Activated CD8-positive, alpha-beta memory T cell treated with anti-CD3 and anti-CD28 coated beads for 48 hours (primary cell): ENCODE results near the gene CARS2.
"Not testable (repeated sequence)": the region's sequence is repeated elsewhere in the genome, so short reads cannot be mapped to it uniquely, and the experiment has no call there.

Source experiments
- DNase-seq, 3 experiments: peaks; one replicate each; pipeline ENCODE4 v3.0.0-alpha.2; 2020; ENCODE audit warnings: low read depth in 2 of 3, low spot score in 2 of 3

The CARS2 gene

GRCh38 chr13:110638814-110639806, 66.8 kb downstream of the CARS2 start:
- DNase-seq, result no peak

- no peak for DNase-seq
These were observed 67.7 kb downstream of the CARS2 start for GRCh38 chr13:110638257-110638656.

GRCh38 chr13:110637747-110638146, 68.2 kb downstream of the CARS2 start:
- no peak for DNase-seq

GRCh38 chr13:110637275-110637674, 68.6 kb downstream of the CARS2 start:
- DNase-seq, result no peak

DNA sequence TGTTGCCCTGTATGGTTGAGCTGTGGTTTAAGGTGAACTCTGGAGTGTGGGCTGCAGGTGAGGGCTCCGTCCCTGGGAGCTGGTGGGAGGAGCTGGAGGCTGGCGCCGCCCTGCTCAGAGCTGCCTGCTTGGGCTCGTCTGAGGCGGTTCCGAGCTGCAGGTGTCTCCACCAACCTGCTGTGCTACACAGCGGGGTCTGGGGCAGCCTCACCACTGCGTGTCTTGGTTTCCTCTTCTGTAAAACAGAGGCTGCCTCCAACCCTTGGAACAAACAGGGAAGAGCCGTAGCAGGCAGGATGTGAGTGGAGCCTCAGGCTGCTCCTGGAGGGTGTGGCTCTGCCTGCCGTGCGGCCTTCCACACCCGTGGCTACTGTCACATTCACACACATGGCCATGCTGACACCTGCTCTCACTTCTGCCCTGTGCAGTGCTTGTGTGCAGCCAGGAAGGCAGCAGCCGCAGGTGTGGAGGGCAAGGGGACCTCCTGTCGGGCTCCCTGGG, 69.2 kb downstream of the CARS2 start:
- no peak for DNase-seq

DNA sequence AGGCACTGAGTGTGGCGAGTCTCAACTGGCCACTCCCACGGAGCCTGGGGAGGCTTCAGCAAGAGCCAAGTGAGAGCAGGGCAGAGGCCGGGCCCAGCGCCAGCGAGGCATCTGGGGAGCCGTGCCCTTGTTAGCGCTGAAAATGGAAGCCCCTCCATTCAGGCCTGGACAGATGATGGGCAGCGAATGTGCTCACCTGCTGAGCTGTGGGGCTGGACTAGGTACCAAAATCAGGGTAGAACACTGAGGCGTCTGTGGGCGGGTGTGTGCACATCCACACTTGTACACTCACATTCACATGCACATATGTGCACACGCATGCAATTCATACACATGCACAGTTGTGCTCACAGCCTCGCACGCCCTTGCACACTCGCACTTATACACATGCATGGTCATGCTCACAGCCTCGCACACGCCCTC, 69.9 kb downstream of the CARS2 start:
- DNase-seq, result no peak

GRCh38 chr13:110635405-110636002, 70.4 kb downstream of the CARS2 start:
- DNase-seq, result no peak

- DNase-seq, result no peak
These were observed 71.4 kb downstream of the CARS2 start for GRCh38 chr13:110634558-110634957.

GRCh38 chr13:110633776-110634175, 72.1 kb downstream of the CARS2 start:
- no peak for DNase-seq

DNA sequence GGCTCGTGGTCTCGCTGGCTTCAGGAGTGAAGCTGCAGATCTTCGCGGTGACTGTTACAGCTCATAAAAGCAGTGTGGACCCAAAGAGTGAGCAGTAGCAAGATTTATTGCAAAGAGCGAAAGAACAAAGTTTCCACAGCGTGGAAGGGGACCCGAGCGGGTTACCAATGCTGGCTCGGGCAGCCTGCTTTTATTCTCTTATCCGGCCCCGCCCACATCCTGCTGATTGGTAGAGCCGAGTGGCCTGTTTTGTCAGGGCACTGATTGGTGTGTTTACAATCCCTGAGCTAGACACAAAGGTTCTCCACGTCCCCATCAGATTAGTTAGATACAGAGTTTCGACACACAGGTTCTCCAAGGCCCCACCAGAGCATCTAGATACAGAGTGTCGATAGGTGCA, 73.7 kb downstream of the CARS2 start:
- not testable (repeated sequence) for DNase-seq

GRCh38 chr13:110630566-110631119, 75.3 kb downstream of the CARS2 start:
- DNase-seq, result no peak

- no peak for DNase-seq
These were observed 76.2 kb downstream of the CARS2 start for GRCh38 chr13:110629735-110630134.

DNA sequence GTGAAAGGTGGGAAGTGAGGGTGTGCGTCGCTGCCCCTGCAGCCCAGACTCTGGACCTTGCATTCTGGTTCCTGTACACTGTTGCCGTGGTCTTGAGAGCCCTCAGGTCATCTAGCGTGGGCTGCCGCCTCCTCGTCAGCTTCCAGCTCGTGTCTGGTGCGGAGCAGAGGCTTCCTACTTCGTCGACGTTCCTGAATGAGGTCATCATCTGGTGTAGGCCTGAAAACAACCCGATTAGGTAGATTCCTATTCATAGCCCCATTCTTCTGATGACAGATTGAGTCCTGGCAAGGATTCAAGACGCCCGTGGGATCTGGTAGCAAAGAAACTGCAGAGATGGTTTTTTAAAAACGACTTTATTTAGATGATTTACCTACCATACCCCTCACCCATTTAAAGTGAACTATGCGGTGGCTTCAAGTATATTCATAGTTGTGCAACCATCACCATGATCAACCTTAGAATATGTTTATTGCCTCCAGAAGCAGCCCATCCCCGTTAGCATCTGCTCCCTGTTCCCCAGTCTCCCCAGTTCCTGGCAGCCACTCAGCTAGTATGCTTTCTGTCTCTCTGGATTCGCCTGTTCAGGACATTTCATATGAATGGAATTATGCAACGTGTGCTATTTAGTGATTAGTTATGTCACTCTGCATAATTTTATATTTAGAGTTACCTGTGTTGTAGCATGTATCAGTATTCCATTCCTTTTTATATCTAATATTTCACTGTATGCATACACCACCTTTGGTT, 76.8 kb downstream of the CARS2 start:
- no peak for DNase-seq

DNA sequence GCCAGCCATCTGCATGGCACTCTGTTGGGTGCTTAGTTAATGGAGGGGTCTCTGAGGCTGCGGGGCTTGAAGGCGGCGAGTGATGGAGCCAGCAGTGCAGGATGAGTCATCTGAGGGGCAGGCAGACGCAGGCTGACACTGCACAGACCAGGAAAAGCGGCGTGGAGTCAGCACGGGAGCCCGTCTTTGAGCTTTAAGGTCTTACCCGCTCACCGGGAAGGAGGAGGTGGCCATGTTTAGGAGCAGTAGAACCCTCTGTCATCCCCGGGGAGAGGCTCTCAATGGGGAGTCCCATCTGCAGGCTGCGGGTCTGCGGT, 77.5 kb downstream of the CARS2 start:
- no peak for DNase-seq

- DNase-seq, result no peak
These were observed 78.0 kb downstream of the CARS2 start for GRCh38 chr13:110627761-110628476.

DNA sequence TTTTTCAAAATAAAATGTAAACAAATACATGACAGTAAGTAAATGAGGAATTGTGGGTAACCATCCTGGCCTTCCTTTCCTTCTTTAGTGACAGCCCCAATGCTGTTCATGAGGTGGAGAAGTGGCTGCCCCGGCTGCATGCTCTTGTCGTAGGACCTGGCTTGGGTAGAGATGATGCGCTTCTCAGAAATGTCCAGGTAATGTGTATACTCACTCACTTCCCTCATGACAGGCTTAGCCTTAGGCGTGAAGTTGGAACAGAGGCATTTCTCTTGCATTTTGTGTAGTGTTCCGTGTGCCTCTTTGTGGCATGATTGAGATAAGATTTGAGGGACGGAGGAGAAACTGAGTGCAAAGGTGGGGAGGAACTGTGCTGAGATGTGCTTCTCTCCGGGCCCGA, 78.6 kb downstream of the CARS2 start:
- DNase-seq, result no peak

DNA sequence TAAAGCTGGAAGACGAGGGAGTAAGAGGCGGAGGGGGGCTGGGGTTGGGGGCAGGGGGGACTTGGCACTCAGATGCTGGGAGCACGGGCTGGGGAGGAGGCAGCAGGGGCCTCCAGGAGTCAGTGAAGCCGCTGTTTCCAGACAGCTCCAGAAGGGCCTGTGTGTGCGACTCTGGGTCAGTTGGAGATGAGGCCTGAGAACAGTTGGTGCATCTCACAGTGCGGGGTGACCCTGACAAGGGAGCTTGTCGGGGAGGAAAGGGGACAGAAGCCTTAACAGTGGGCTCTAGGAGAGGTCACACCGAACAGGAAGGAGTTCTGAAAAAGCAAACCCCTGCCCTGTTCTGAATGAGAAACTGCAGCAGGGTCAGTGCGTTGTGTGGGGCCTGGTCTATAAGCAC, 79.4 kb downstream of the CARS2 start:
- DNase-seq, result no peak

DNA sequence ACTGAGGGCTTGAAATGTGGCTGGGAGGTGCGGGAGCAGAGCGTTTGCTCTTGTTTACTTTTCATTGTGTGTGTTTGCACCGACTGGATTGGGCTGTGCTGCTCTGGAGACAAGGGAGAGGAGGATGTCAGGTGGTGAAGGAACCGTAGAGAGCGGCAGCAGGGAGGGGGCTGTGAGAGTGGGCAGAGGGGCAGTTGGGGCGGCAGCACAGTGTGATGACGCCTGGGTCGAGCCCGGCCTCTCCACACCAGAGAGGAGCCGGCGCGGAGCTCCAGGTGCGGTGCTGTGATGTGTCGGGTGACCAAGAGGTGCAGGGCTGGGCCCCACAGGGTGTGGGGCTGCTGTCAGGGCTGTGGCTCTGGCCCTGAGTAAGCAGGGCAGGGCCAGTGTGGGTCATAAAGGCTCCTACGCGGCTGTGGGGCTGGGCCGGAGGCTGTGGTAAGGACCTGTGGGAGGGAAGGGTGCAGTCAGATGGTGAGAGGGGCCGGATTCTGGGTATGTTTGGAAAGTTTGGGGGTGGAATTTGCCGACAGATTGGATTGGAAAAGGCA, 80.1 kb downstream of the CARS2 start:
- no peak for DNase-seq

- DNase-seq, result no peak
These were observed 80.9 kb downstream of the CARS2 start for GRCh38 chr13:110624766-110625756.
